A549 (cell line): ENCODE data around the gene HMGB2. TPM values are rescaled to one million over a fixed set of nuclear protein-coding genes. Genes with fewer than 3 reads are reported as not detected.
A peak's percentile ranks its signal among the peaks of the same experiment; 100 is the strongest.

Source experiments
- ATAC-seq, 2 experiments: fragments of 200-7000 bp in 1 of 2; fragments of >200 bp in 1 of 2; cut with Nextera tagmentation in 1 of 2; cut with Tn5 transposase in 1 of 2; 3 replicates each; pipeline versions ENCODE4 v1.8.0 to v1.9.1; 2018 to 2020; ENCODE audit warnings: mild to moderate bottlenecking in 1 of 2, moderate library complexity in 1 of 2
- CTCF ChIA-PET: fragments of 300-600 bp; sonication (Branson Sonifier 250); formaldehyde crosslinking; extraction: SDS; loops from one replicate; lab custom pipeline; 2021; ENCODE audit warnings: antibody characterized with exemption, inconsistent platforms; lab: Yijun Ruan, JAX
- POLR2A ChIA-PET: fragments of 350-600 bp; formaldehyde crosslinking; extraction: SDS; loops from one replicate; lab custom pipeline; 2021; ENCODE audit warnings: antibody characterized with exemption, inconsistent platforms; lab: Yijun Ruan, JAX
- DNase-seq, 2 experiments: peaks; one replicate each; pipeline versions ENCODE4 v3.0.0 to v3.0.0-alpha.2; 2011 to 2016; ENCODE audit warnings: low read depth in 1 of 2, low spot score in 1 of 2
- FAIRE-seq: peaks from 2 replicates; lab custom pipeline; 2011; peaks lifted over from hg19 to GRCh38; lab: Jason Lieb, UNC
- H3K27ac ChIP-seq, 2 experiments: fragments of >200 bp; sonication (Bioruptor Twin); formaldehyde crosslinking; 3 replicates each; pipeline ENCODE4 v1.5.1; 2016 to 2017
- H3K4me1 ChIP-seq: fragments of >200 bp; sonication (Bioruptor Twin); formaldehyde crosslinking; 3 replicates; pipeline ENCODE4 v1.6.1; 2016
- H3K4me2 ChIP-seq: fragments of >200 bp; sonication (Bioruptor Twin); formaldehyde crosslinking; 3 replicates; pipeline ENCODE4 v1.6.1; 2016
- H3K4me3 ChIP-seq: fragments of >200 bp; sonication (Bioruptor Twin); formaldehyde crosslinking; 3 replicates; pipeline ENCODE4 v1.5.1; 2016
- H3K9me3 ChIP-seq: fragments of >200 bp; sonication (Bioruptor Twin); formaldehyde crosslinking; 3 replicates; pipeline ENCODE4 v1.6.1; 2016
- BCL3 ChIP-seq: fragments of >200 bp; sonication (Bioruptor Twin); formaldehyde crosslinking; IDR thresholded peaks from 3 replicates; pipeline ENCODE4 v1.6.1; 2016
- CBX8 ChIP-seq: fragments of 200-600 bp; sonication (generic); IDR thresholded peaks from 2 replicates; pipeline ENCODE4 v1.6.1; 2016
- CEBPB ChIP-seq, 2 experiments: fragments of >200 bp in 1 of 2; sonication (Bioruptor Twin) in 1 of 2; formaldehyde crosslinking in 1 of 2; IDR thresholded peaks; 2 replicates each; pipeline ENCODE4 v1.6.1; 2012 to 2016
- EP300 ChIP-seq, 2 experiments: fragments of >200 bp; sonication (Bioruptor Twin); formaldehyde crosslinking; IDR thresholded peaks; 2 replicates in 1 of 2; 3 replicates in 1 of 2; pipeline ENCODE4 v1.6.1; 2016 to 2017
- ESRRA ChIP-seq: fragments of 150-350 bp; IDR thresholded peaks from 2 replicates; pipeline ENCODE4 v1.6.1; 2014; ENCODE audit warnings: mild to moderate bottlenecking, low read length, borderline replicate concordance
- FOSL2 ChIP-seq, 2 experiments: fragments of 450-650 bp in 1 of 2; fragments of >200 bp in 1 of 2; sonication (Bioruptor Twin) in 1 of 2; formaldehyde crosslinking; IDR thresholded peaks; 2 replicates each; pipeline versions ENCODE4 v1.5.0 to v1.6.1; 2016 to 2020; ENCODE audit warnings: mild to moderate bottlenecking in 1 of 2, moderate library complexity in 1 of 2
- FOXS1 ChIP-seq: fragments of 250-450 bp; sonication (Bioruptor Pico); IDR thresholded peaks from 2 replicates; pipeline ENCODE4 v1.5.0; 2020; ENCODE audit warnings: mild to moderate bottlenecking, moderate library complexity
- GATA3 ChIP-seq: IDR thresholded peaks from 2 replicates; pipeline ENCODE4 v1.6.1; 2012; ENCODE audit warnings: borderline replicate concordance
- HDAC2 ChIP-seq: fragments of 200-600 bp; sonication (generic); IDR thresholded peaks from 2 replicates; pipeline ENCODE4 v1.6.1; 2016
- HOXA7 ChIP-seq: fragments of 250-450 bp; sonication (Bioruptor Pico); IDR thresholded peaks from 2 replicates; pipeline ENCODE4 v1.5.0; 2020; ENCODE audit warnings: mild to moderate bottlenecking, moderate library complexity
- HOXB13 ChIP-seq: fragments of 250-450 bp; sonication (Bioruptor Pico); IDR thresholded peaks from 2 replicates; pipeline ENCODE4 v1.5.0; 2020; ENCODE audit warnings: low read depth, mild to moderate bottlenecking, moderate library complexity
- JUN ChIP-seq, 2 experiments: fragments of >200 bp; sonication (Bioruptor Twin); formaldehyde crosslinking; IDR thresholded peaks; 2 replicates in 1 of 2; 3 replicates in 1 of 2; pipeline ENCODE4 v1.6.1; 2016 to 2017
- KDM5A ChIP-seq: fragments of 200-600 bp; sonication (generic); IDR thresholded peaks from 2 replicates; pipeline ENCODE4 v1.6.1; 2016; ENCODE audit warnings: antibody characterized with exemption, mild to moderate bottlenecking
- MAFK ChIP-seq: fragments of 450-650 bp; IDR thresholded peaks from 2 replicates; pipeline ENCODE4 v1.6.1; 2014; ENCODE audit not compliant: partially characterized antibody
- MYC ChIP-seq: IDR thresholded peaks from 2 replicates; pipeline ENCODE4 v1.6.1; 2012; ENCODE audit warnings: mild to moderate bottlenecking, inconsistent platforms, low read length, improper control_type of control experiment, borderline replicate concordance
- PBX3 ChIP-seq: IDR thresholded peaks from 2 replicates; pipeline ENCODE4 v1.6.1; 2012
- POLR2A ChIP-seq: IDR thresholded peaks from 2 replicates; pipeline ENCODE4 v1.6.1; 2012; ENCODE audit warnings: mild to moderate bottlenecking, low read length
- TFCP2L1 ChIP-seq: fragments of 250-450 bp; sonication (Bioruptor Pico); IDR thresholded peaks from 2 replicates; pipeline ENCODE4 v1.5.0; 2021; ENCODE audit warnings: mild to moderate bottlenecking
- ZFP36 ChIP-seq: fragments of 450-650 bp; IDR thresholded peaks from 2 replicates; pipeline ENCODE4 v1.6.1; 2014; ENCODE audit warnings: borderline replicate concordance; ENCODE audit not compliant: partially characterized antibody
- WGBS: methylation state at CpG from one replicate; pipeline ENCODE4 v1.1.6; 2017; ENCODE audit errors: missing lambda C conversion rate; 5-methylcytosine and 5-hydroxymethylcytosine counted together
- polyA plus RNA-seq, 4 experiments: library from polyadenylated mRNA; depleted of rRNA in 3 of 4; stranded (reverse); fragments of >200 nt; fragmentation: RNase III in 1 of 4; extraction: RNeasy Plus Mini Kit Qiagen cat#74134 plus additional on column Dnase treatment in 1 of 4; gene quantifications; 2 replicates in 3 of 4; 3 replicates in 1 of 4; pipeline ENCODE4 v1.2.3, GENCODE V29; 2011 to 2017

Gene HMGB2
- polyA plus RNA-seq, 2 of the 4 experiments (the other 2 are of a cell fraction): 101 to 128 TPM

- TF ChIP-seq MYC (no peak), EP300 (IDR thresholded peaks at IDR 0.05) (no peak), HOXA7 (CRISPR knock-in tag) (no peak), ESRRA (no peak)
These were observed 47.5 kb upstream of the HMGB2 start (continued) for GRCh38 chr4:173381610-173382009.

GRCh38 chr4:173380987-173381386 lies 46.8 kb upstream of the HMGB2 start:
- ATAC-seq: no peak
- H3K4me2 ChIP-seq: no peak overlapping the region
- no peak overlapping the region for H3K27ac ChIP-seq
- POLR2A ChIA-PET: no interaction called here
- no peak for FAIRE-seq
- CTCF ChIA-PET: no interaction called here
- no peaks in the 10 kb centered on the region for H3K9me3 ChIP-seq
- H3K4me1 ChIP-seq: no peaks in the 10 kb centered on the region
- DNase-seq: no peak
- TF ChIP-seq POLR2A: no peak
- no peak overlapping the region for H3K4me3 ChIP-seq

- TF ChIP-seq FOXS1 (CRISPR knock-in tag): no peak
- no peak for TF ChIP-seq TFCP2L1 (CRISPR knock-in tag)
- no peak for TF ChIP-seq EP300 (IDR thresholded peaks at IDR 0.05)
- no peak for TF ChIP-seq CBX8
- no peak for TF ChIP-seq FOSL2 (IDR thresholded peaks at IDR 0.05)
- TF ChIP-seq FOSL2 (CRISPR knock-in tag; IDR thresholded peaks at IDR 0.05): no peak
- no peak for TF ChIP-seq CEBPB (IDR thresholded peaks at IDR 0.05)
- no peak for TF ChIP-seq ZFP36
- no peak for TF ChIP-seq JUN (IDR thresholded peaks at IDR 0.05)
- no peak for TF ChIP-seq GATA3
- TF ChIP-seq HDAC2: no peak
- TF ChIP-seq PBX3: no peak
- TF ChIP-seq HOXB13 (CRISPR knock-in tag): no peak
- WGBS: 85% methylated on average over 3 of the region's 3 CpGs
- POLR2A ChIA-PET: no interaction called here
These were observed 45.8 kb upstream of the HMGB2 start for GRCh38 chr4:173379929-173380328.

GRCh38 chr4:173374588-173374987 lies 40.4 kb upstream of the HMGB2 start:
- no peaks in the 10 kb centered on the region for H3K9me3 ChIP-seq
- ATAC-seq: no peak
- 98% methylated on average over 2 of the region's 2 CpGs for WGBS
- no peak for FAIRE-seq
- H3K27ac ChIP-seq: no peak overlapping the region
- no peak overlapping the region for H3K4me2 ChIP-seq
- H3K4me1 ChIP-seq: peaks cover 10% of the 10 kb centered on the region; the same call in 2 of the 3 replicates
- no peak overlapping the region for H3K4me3 ChIP-seq
- CTCF ChIA-PET: no interaction called here
- POLR2A ChIA-PET: no interaction called here
- no peak for DNase-seq
- TF ChIP-seq MAFK (peak; percentile 72), CBX8 (no peak), PBX3 (no peak), KDM5A (no peak), BCL3 (no peak)

More at GRCh38 chr4:173379929-173380328, 45.8 kb upstream of the HMGB2 start:
- Histone ChIP-seq H3K4me3 (no peak overlapping the region), H3K4me2 (no peak overlapping the region), H3K27ac (no peak overlapping the region), H3K9me3 (no peaks in the 10 kb centered on the region), H3K4me1 (no peaks in the 10 kb centered on the region)
- no peak for FAIRE-seq
- no peak for ATAC-seq
- no peak for DNase-seq
- CTCF ChIA-PET: interaction anchor here (1.1 kb wide), 1 partner anchor 79 kb away, joined by 3 read pairs; no protein-coding TSS in a partner anchor
